GM19239 (cell line): ENCODE measurements around the gene ANKRD31.
"Not testable (repeated sequence)": the region's sequence is repeated elsewhere in the genome, so short reads cannot be mapped to it uniquely, and the experiment has no call there.

Experiments used
- DNase-seq: peaks from one replicate; pipeline ENCODE4 v3.0.0; 2011; ENCODE audit warnings: low spot score; ENCODE audit not compliant: insufficient read length
- FAIRE-seq: peaks from 2 replicates; lab custom pipeline; 2011; peaks lifted over from hg19 to GRCh38; lab: Jason Lieb, UNC

Gene ANKRD31

DNA sequence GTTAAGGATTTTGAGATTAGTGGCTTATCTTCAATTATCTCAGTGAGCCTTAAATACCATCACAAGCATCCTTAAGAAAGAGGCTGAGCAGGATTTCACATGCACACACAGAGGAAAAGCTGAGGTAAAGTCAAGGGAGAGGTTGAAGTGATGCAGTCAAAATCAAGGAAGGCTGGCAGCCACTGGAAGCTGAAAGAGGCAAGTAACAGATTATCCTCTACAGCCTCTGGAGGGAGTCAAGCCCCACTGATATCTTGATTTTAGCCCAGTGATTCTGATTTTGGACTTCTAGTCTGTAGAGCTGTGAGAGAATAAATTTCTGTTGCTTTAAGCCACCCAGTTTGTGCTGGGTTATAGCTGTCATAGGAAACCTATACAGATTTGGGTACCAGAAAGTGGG, 80.1 kb downstream of the ANKRD31 start:
- DNase-seq (no peak), FAIRE-seq (no peak)

GRCh38 chr5:75152860-75153259, 83.8 kb downstream of the ANKRD31 start:
- DNase-seq: no peak
- no peak for FAIRE-seq

DNA sequence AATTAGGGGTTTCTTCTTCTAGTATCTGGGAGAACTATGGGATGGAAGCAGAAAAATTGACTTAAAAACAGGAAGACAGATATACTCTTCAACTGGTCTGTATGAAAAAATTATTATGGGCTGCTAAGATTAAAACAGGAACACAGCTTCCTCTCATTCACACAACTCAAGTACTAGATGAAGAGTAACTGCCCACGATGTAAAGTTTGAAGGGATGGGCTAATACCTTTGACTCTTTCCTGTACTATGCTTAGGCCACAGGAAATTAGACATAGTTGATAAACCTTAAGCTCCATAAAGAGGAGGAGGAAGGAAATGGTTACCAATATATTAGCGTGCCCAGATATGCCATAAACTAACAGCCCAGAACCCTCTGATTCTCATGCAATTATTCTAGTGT, 88.6 kb downstream of the ANKRD31 start:
- no peak for FAIRE-seq
- no peak for DNase-seq

DNA sequence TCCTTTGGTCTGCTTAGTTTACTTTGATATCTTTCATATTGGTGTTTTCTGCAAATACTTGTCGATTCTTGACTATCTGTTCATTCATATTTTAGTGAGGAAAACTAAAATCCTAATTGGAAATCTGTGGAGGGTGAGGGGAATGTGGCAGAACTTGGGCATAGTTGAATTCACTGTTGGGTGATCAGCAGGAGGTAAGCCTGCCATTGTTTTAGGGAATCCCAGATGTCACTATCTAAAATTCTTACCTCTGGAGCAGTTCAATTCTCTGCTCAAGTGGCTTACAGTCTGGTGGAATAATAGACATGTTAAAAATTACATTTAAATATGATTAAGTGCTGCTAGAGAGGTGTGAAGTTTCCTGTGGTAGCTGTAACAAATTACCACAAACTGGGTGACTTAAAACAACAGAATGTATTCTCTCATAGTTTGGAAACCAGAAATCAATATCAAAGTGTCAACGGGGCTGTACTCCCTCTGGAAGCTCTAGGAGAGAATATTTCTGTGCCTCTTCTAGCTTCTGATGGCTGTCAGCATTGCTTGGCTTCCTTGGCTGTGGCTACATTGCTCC, 94.0 kb downstream of the ANKRD31 start:
- DNase-seq (no peak), FAIRE-seq (no peak)

DNA sequence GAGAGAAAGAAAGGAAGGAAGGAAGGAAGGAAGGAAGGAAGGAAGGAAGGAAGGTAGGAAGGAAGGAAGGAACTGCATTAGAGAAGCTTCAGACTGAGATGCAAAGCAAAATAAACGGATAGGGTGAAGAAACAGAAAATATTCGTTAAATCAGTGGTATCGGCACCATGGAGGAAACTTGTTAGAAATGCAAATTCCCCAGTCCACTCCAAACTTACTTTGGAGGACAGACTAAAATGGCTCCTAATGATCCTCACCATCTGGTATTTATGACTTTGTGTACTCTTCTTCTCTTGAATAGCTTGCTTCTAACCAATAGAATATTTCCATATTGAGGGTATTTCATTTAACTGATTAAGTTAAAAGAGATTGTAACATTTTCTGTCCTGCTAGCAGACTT, 96.4 kb downstream of the ANKRD31 start:
- FAIRE-seq (no peak), DNase-seq (no peak)

DNA sequence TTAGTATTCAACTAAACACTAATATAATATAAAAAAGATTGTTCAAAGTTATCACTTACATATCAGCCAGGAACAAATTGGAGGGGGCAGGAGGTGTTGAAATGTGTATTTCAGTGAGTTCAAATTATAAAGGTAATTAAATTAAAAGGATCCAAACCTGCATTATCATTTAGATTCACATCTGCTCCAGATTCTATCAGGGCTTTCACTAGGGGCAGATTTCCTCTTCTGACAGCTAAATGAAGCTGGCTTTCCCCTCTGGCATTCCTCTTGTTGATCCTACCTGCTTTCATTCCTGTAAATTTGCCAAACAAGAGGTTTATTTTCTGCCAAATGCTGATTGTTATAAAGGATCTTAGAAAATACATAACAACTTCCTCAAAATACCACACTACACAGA, 98.0 kb downstream of the ANKRD31 start:
- DNase-seq: no peak
- FAIRE-seq: no peak

- FAIRE-seq (no peak), DNase-seq (no peak)
These were observed 105.8 kb downstream of the ANKRD31 start for GRCh38 chr5:75130818-75131349.

GRCh38 chr5:75116856-75117255, 119.8 kb downstream of the ANKRD31 start:
- no peak for FAIRE-seq
- no peak for DNase-seq

DNA sequence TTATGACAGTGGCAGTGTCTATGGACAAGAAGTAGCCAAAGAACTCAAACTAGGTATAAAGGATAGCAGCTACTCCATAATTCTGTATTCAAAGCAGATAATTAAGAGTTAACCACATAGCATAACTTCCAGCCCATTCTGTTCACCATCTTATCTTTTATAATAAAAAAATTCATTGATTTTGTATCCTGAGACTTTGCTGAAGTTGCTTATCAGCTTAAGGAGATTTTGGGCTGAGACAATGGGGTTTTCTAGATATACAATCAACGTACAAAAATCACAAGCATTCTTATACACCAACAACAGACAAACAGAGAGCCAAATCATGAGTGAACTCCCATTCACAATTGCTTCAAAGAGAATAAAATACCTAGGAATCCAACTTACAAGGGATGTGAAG, 122.4 kb downstream of the ANKRD31 start:
- not testable (repeated sequence) for FAIRE-seq, DNase-seq

DNA sequence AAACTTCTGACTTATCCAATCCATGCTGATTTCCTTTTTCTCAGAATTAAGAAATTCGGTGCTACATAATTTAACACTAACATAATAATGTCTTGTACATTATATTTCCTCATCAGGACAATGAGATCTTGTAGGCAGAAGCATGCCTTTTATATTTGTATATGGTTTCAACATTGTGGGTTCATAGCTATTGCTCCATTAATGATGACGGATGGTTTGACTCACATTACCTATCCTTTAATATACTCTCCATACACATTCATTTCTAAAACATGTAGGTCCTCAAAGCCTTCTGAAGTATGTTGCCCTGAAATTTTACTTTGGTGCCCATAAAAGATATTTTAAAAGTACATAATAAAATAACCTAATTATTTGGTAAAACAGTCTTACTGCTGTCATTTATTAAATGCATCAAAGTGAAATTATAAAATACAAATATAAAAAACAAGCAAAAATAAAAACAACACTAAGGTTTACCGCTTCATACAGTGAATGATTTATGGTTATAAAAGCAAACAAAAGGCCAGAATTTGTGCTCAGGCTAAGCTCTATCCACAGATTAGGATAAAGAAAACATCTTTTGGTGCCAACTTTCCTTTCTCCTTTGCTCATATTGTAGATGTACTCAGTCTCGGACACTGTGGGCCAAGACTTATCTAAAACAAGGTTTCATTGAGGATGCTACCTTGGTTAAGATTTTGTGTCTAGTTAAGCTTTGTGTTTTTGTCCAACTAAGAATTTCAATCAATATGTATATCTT, 123.1 kb downstream of the ANKRD31 start:
- no peak for DNase-seq
- no peak for FAIRE-seq

DNA sequence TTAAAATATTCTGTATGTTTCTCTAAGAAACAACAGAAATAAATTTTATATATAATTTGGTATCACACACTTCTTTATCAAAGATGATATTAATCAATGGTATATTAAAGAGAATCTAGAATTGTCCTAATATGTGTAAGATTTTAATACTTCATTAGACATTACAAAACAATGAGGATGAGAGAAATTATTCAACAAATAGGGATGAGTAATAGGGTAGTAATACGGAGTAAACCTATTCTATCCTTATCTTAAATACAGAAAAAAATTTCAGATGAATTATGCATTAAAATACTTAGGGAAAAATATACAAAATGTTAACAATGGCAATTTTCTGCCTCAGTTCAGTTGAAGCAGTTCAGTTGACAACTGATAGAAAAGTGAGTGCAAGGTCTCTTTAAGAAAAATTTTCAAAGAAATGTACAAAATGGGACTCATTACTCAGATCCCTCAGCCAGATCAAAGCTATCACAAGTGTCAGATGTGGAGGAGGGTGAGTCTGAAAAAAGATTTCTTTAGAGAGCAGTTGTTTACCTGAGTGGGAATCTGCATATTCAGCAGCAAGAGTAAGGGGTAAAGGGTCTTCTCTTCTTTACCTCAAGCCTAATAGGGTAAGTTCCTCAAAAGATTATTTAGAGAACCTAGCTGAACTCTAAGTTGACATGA, 127.6 kb downstream of the ANKRD31 start:
- FAIRE-seq (no peak), DNase-seq (no peak)

DNA sequence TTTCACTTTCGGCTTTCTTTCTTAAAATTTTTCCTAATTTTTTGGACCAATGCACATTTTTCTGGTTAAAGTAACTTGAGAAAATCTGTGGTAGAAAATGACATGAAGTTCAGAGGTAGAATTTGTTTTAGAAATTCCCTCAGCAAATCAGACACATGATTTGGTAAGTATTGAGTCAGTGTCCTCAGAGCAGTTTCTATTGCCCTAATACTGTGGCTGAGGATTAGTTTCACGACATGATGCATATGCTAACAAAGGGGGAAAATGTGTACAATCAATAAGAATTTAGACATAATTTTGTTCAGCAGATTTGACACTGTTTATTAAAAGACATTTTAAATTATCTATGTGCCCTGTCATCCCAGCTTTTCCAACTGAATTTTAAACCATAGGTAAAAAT, 128.2 kb downstream of the ANKRD31 start:
- no peak for DNase-seq
- no peak for FAIRE-seq

DNA sequence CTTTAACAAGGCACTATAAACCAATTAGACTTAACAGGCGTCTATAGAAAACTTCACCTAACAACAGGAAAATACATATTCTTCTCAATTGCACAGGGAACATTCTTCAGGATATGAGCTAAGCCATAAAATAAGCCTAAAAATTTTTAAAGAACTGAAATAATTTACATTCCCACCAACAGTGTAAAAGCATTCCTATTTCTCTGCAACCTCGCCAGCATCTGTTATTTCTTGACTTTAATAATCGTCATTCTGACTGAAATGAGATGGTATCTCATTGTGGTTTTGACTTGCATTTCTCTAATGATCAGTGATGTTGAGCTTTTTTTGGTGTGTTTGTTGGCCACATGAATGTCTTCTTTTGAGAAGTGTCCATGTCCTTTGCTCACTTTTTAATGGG, 140.7 kb downstream of the ANKRD31 start:
- DNase-seq, FAIRE-seq: not testable (repeated sequence)

- DNase-seq (no peak), FAIRE-seq (no peak)
These were observed 145.1 kb downstream of the ANKRD31 start for GRCh38 chr5:75091597-75091996.

DNA sequence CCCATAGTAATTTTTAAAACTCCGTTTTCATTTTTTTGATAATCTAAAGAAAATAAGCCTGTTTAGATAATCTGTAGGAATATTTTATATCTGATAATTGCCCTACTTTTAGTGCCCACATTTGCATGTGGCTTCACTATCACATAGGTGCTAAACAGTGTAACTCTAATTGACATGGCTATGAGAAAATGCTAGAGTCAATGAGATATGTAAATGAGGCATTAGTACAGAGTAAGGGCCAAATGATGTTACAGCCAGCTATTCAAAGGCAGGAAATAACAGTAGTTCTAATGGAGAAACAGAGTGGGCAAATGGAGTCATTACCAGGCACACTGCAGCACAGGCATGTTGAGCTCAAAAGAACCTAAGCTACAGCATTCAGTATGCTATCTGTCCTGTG, 147.0 kb downstream of the ANKRD31 start:
- FAIRE-seq (no peak), DNase-seq (no peak)

DNA sequence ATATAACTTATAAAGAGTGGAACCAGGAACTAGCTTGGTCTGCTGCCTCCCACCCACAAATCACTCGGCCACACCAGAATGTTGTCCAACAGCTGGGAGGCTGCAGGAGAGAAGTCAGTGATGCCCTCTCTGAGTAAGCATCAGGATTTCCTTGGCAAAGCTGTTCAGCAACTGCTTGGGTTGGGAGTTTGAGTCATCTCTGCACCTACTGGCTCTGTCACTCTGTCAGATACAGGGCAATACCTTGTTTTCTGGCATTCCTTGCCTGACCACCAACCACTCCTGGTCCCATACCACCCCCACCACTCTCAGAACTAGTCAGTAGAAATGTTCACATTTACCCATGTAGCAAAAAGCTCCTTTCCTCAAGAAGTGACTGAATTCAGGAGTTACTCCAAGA, 147.5 kb downstream of the ANKRD31 start:
- DNase-seq: no peak

DNA sequence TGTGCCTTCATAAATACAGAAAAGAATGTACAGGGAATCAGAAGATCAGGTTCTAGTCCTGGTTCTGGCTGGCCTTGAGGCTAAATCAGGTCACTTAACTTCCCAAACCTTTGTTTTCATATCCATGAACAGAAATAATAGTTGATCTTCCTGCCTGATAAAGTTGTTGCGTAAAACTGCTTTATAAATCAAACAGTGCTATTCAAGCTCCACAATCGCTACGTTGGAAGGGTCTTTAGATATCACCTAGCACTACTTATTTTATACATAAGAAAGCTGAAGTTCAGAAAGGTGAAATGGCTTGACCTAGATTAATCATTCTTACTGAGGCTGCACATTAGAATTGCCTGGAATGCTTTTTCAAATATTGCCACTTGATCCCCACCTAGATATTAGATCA, 148.0 kb downstream of the ANKRD31 start:
- DNase-seq (no peak), FAIRE-seq (no peak)

More for the DNA sequence above, 147.5 kb downstream of the ANKRD31 start:
- FAIRE-seq: no peak

DNA sequence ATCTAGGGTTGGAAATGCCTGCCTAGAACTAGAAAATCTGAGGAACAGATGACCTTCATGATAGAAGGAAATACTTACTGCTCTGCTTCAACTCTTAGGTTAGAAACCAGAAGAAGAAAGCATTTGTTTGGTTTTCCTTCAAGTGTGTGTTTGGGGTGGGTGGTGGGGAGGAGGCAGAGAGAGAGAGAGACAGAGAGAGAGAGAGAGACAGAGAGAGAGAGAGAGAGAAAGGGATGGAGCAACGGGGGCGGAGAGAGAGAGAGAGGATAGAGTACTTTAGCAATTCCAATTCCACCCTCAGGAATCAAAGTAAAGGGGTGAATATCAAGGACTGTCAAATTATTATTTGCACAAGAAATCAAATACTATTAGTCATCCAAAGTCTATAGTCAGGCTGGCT, 155.2 kb downstream of the ANKRD31 start:
- DNase-seq: no peak
- no peak for FAIRE-seq

DNA sequence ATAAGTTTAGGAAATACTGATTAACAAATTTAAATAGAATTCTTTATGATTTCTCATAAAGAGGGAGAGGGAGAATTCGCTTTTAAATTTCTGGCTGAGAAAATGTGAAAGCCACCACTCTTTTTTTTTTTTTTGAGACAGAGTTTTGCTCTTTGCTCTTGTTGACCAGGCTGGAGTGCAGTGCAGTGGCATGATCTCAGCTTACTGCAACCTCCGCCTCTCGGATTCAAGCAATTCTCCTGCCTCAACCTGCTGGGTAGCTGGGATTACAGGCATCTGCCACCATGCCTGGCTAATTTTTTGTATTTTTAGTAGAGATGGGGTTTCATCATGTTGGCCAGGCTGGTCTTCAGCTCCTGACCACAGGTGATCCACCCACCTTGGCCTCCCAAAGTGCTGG, 157.3 kb downstream of the ANKRD31 start:
- FAIRE-seq, DNase-seq: not testable (repeated sequence)

DNA sequence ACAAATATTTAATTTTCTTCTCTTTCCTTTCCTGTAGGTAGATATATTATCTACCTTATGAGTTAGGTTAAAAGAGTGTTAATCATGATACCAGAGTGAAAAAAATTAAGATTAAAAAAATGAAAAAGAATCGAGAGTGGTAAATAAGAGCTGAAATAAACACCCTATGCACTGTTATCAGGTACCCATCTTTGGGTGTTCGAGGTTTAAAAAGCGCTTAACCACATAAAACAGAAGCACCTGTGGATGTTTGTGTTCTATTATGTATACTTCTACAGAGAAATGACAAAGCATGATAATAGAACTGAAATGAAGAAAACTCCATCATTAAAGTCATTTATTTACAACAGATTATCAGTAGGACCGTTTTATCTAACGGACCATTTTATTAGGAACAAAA, 158.7 kb downstream of the ANKRD31 start:
- FAIRE-seq (no peak), DNase-seq (no peak)

- DNase-seq (no peak), FAIRE-seq (no peak)
These were observed 164.6 kb downstream of the ANKRD31 start for GRCh38 chr5:75072061-75072460.
